GM12878 (cell line): ENCODE measurements around the gene LANCL2.

Source experiments
- BCLAF1 ChIP-seq: fragments of 450-650 bp; IDR thresholded peaks from 2 replicates; pipeline ENCODE4 v1.6.1; 2017; ENCODE audit warnings: antibody characterized with exemption, mild to moderate bottlenecking, moderate library complexity
- HDAC2 ChIP-seq: fragments of 200-600 bp; sonication (generic); IDR thresholded peaks from 2 replicates; pipeline ENCODE4 v1.6.1; 2017
- NFXL1 ChIP-seq: fragments of 450-650 bp; IDR thresholded peaks from 2 replicates; pipeline ENCODE4 v1.6.1; 2017; ENCODE audit warnings: antibody characterized with exemption, mild to moderate bottlenecking, borderline replicate concordance
- NRF1 ChIP-seq: conservative IDR thresholded peaks from 2 replicates; pipeline ENCODE4 v1.6.1; 2011; ENCODE audit warnings: mild to moderate bottlenecking, low read depth, low read length, improper control_type of control experiment
- SKIL ChIP-seq: fragments of 450-650 bp; IDR thresholded peaks from 2 replicates; pipeline ENCODE4 v1.6.1; 2017; ENCODE audit warnings: mild to moderate bottlenecking, low read depth, inconsistent platforms; ENCODE audit not compliant: poor library complexity, severe bottlenecking
- TF ChIP-seq, protein P1 (sequence below): IDR thresholded peaks from 2 replicates; pipeline ENCODE4 v1.6.1; 2011; ENCODE audit warnings: low read depth, low read length, improper control_type of control experiment, borderline replicate concordance

GRCh38 chr7:55405856-55406541 is 40.9 kb downstream of the LANCL2 start:
- TF ChIP-seq SKIL (no peak), NRF1 (no peak), NFXL1 (no peak), BCLAF1 (no peak), HDAC2 (no peak)
- TF ChIP-seq, protein P1, sequence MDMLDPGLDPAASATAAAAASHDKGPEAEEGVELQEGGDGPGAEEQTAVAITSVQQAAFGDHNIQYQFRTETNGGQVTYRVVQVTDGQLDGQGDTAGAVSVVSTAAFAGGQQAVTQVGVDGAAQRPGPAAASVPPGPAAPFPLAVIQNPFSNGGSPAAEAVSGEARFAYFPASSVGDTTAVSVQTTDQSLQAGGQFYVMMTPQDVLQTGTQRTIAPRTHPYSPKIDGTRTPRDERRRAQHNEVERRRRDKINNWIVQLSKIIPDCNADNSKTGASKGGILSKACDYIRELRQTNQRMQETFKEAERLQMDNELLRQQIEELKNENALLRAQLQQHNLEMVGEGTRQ = no peak
